Urothelium cell line (cell line): ENCODE results near the gene SLC4A2.

Source experiments
- DNase-seq: peaks from one replicate; pipeline ENCODE4 v3.0.0; 2011; ENCODE audit warnings: low spot score, mixed read lengths
- FAIRE-seq: peaks from 2 replicates; lab custom pipeline; 2011; peaks lifted over from hg19 to GRCh38; lab: Jason Lieb, UNC

Gene SLC4A2

DNA sequence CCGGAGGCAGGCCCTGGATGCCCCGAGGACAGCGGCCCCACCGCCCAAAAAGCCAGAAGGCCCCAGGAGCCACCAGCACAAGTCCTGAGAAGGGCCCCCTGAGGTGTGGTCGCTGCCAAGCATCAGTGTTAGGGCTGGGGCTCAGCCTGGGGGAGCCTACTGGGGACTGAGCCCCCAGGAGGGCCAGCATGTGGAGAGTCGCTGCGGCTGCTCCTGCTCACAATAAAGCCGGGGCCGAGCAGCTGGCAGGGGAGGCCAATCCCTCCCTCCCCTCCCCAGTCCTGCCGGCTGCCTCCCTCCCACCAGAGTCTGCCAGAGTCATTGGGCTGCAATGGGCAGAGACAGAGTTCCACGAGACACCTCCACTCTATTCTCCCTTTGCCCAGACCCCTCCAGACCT is 14.1 kb upstream of the SLC4A2 start:
- DNase-seq (no peak), FAIRE-seq (no peak)

DNA sequence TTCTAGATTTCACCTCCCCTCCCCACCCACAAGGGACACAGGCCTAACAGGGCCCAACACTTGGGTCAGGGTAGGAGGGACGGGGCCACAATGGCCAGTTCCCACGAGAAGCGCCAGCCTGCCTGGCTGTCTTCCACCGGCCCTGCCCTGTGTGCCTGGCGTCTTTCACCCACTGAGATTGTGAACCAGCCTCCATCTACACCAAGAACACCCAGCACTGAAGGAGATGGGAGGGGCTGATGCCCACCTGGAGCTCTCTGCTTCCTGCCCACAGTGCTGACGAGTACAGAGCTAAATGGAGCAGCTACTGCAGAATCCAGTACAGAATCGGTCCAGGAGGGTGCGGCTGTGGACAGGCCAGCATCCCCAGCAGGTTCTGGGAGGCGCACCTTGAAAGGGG is 13.4 kb upstream of the SLC4A2 start:
- DNase-seq (no peak), FAIRE-seq (no peak)

DNA sequence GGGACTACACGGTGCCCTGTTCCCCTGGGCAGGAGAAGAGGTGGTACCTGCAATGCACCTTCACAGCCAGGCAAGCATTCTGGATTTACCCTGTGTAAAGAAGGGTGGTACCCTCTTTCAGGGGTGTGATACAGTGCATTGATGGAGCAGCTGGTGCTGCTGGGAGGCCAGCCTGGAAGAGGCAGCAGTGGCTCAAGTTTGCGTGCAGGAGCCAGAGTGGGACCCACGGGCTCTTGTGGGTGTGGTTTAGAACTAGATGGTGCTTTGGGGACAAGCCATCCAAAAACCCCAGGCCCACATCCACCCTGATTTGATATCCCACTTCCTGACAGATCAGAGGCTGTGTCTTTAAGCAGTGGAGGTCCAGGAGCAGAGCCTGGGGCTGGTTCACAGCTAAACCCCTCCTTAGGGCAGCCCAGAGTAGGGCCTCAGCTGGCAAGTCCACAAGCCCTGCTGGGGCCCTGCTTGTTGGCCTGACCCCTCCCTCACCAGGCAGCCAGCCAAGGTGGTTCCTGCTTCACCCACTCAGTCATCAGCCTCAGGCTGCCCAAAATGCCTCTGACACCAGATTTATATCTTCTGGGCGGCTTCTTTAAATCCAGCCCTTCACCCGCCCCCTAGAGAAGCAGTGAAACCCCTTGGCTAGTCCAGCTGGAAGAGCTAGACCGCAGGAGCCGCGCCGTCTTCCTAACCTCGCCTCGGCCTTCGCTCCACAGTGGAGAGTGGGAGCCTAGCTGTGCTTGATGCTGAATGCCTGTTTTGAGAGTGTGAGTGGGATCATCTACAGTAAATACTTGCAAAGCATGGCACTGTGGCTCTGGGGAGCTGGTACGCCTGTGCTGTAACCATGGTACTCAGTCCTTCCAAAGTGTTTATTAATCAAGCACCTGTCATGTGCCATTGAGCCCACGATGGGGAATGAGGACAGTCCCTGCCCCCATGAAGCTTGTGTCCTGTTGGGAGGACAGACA is 12.5 kb upstream of the SLC4A2 start:
- no peak for FAIRE-seq
- DNase-seq: no peak

DNA sequence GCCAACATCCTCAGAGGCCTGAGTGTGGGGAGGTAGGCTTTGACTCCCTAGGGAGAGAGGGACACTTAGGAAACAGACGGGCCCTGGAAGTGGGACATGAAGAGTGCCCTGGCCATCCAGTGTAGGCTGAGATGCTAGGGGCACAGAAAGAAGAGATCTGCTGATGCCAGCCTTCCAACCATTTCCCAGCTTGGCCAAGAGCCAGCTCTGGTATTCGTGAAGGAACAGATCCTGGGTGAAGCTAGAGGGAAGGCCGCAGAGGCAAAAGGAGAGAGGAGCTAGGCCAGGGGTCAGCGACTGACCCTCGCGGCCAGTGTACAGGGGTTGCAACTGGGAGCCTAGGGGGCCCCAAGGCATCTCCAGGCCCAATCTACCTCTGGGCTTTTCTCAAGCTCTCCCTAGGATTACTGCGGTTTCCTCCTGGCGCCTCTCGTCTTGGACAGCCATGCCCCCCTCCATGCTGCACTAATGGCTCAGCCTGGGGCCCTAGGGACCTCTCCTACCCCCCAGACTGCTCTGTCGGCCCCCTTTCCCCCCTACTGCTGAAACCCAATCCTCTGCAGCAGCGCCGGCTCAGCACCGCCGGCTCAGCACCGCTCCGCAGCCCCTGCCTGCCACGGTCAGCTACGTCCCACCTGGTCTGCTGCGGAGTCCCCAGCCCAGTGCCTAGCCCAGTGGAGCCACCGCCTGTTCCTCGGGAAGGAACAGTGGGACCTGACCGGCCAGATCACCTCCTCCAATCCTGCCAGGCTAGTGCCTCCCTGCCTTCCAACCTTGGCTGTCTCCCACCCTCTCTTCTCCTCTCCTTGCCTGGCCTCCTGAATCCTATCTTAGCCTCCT is 11.2 kb upstream of the SLC4A2 start, which contains the start of gene ASIC3:
ASIC3 (plus strand) TSS at position 556 of the 840 bp plus-strand sequence. CDS start 355 bp downstream, outside the sequence.
- DNase-seq: no peak

DNA sequence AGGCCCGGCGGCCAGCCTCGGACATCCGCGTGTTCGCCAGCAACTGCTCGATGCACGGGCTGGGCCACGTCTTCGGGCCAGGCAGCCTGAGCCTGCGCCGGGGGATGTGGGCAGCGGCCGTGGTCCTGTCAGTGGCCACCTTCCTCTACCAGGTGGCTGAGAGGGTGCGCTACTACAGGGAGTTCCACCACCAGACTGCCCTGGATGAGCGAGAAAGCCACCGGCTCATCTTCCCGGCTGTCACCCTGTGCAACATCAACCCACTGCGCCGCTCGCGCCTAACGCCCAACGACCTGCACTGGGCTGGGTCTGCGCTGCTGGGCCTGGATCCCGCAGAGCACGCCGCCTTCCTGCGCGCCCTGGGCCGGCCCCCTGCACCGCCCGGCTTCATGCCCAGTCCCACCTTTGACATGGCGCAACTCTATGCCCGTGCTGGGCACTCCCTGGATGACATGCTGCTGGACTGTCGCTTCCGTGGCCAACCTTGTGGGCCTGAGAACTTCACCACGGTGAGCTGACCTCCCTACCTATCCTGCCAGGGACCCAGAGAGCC is 10.4 kb upstream of the SLC4A2 start:
- no peak for FAIRE-seq

More for the DNA sequence above, 11.2 kb upstream of the SLC4A2 start, which contains the start of gene ASIC3:
- FAIRE-seq: no peak

DNA sequence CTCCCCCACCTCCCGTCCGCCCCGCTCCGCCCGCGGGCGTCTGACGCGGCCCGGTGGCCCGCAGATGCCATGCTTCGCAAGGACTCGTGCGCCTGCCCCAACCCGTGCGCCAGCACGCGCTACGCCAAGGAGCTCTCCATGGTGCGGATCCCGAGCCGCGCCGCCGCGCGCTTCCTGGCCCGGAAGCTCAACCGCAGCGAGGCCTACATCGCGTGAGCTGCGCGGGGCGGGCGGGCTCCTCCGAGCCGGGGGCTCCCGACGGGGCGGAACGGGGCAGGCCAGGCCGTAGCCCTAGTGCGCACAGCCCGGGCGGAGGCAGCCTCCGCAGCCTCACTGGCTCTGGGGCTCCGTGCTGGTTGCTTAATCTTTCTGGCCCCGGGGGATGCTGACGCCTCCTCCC is 8.3 kb upstream of the SLC4A2 start:
- FAIRE-seq (no peak), DNase-seq (no peak)

More for the DNA sequence above, 10.4 kb upstream of the SLC4A2 start:
- DNase-seq: no peak

DNA sequence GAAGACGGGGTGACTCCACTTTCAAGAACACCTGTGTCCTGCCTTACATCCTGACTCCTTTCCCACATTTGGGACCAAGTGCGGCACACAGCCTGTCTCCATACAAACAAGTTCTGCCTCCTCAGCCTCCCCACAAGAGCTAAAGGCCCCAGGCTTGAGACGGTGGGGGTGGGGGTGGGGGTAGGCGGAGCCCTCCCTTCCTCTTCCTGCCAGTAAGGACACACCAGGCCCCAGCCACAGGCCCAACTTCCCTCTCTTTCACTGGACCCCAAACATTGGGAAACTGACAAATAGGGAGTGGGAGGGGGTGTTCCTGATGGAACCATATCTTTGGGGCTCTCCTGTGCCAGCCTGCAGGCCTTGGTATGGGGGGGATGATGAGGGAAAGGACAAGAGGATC is 6.3 kb upstream of the SLC4A2 start:
- DNase-seq: no peak
- FAIRE-seq: no peak

DNA sequence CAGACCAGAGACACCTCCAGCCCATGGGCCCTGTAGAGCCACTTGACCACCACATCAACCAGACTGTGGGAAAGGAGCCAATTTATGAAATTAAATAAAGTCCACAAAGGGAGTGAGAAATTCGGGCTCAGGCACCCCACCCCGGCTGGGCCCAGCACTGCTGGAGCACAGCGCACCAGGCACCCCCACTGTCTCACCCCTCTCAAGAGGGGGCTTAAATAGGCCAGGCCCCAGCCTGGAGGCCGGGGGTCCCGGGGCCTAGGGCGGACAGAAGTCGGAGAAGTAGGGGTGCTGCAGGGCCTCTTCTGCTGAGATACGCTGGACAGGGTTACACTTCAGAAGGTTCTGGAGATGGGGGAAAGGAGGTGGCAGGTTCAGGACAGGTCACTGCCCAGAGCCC is 5.6 kb upstream of the SLC4A2 start:
- FAIRE-seq: no peak
- no peak for DNase-seq

DNA sequence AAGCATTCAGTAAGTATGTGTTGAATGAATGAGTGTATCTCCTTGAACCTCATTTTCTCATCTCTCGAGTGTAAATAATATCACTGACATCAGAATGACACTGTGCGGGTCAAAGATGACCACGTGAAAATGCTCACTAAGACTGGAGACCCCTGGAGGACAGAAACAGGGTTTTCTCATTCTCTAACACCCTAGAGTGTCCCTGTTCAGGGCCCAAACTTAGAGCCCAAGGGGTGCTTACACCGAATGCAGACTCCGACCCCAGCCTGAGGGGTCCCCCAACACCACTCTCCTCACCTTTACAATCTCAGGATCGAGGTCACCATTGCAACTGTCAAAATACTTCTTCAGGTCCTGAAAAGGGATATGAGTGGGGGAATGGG is 3.1 kb upstream of the SLC4A2 start:
- DNase-seq (no peak), FAIRE-seq (no peak)

DNA sequence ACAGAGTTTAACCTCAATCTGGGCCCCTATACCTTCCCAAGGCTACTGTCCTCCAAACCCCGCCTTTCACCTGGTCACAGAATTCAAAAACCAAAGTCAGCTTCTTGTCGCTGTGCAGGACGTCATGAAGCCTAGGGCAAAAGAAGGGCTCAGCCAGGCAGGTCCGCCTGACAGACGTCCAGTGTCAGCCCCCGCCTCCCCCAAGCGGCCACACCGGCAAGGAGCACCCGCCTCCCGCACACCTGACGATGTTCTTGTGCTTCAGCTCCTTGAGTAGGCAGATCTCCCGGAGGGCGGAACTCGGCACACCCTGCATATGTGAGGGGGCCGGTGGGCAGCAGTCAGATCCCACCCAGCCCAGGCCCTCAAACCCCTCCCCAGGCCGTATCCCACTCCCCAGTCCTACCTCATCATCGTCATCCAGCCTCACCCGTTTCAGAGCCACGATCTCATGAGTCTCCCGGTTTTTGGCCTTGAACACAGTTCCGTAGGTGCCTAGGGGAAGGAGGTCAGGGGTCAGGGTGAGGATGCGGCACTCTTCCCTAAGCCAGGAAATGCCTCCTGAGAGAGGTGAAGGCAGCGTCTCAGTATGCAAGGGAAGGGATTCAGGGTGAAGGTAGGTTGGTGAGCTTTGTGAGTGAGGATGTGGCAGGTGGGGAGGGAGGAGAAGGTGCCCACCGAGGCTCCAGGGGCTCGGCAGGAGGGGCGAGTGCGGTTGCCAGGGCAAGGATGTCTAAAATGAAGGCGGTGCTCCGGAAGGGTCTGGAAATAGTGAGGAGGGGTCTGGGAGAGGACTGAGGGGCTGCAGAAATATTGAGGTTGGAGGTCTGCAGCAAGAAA is 2.5 kb upstream of the SLC4A2 start:
- no peak for FAIRE-seq
- DNase-seq: no peak

DNA sequence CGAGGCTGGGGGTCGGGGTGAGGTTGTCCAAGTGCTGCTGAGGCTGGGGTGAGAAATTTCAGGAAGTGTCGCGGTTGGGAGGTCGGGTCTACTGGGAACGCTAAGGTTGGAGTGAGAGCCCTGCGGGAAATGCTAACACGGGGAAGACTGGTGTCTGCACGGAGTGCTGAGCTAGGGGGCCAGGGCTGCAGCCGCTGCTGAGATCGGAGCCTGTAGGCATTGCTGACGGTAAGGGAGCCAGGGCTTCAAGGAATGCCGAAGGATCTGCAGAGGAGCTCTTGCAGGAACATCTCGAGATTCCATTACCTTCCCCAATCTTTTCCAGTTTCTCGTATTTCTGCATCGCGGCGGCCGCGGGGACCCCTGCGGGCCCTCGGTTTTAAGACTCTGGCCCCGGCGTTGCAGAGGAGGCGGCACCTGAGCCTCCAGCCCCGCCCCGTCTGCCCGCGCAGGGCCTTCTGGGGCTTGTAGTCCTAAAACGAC is 1.8 kb upstream of the SLC4A2 start, which contains the start of gene CDK5:
CDK5 (minus strand) TSS at position 392 of the 483 bp plus-strand sequence; CDS start at position 343, 49 bp downstream.
- FAIRE-seq: no peak
- no peak for DNase-seq

DNA sequence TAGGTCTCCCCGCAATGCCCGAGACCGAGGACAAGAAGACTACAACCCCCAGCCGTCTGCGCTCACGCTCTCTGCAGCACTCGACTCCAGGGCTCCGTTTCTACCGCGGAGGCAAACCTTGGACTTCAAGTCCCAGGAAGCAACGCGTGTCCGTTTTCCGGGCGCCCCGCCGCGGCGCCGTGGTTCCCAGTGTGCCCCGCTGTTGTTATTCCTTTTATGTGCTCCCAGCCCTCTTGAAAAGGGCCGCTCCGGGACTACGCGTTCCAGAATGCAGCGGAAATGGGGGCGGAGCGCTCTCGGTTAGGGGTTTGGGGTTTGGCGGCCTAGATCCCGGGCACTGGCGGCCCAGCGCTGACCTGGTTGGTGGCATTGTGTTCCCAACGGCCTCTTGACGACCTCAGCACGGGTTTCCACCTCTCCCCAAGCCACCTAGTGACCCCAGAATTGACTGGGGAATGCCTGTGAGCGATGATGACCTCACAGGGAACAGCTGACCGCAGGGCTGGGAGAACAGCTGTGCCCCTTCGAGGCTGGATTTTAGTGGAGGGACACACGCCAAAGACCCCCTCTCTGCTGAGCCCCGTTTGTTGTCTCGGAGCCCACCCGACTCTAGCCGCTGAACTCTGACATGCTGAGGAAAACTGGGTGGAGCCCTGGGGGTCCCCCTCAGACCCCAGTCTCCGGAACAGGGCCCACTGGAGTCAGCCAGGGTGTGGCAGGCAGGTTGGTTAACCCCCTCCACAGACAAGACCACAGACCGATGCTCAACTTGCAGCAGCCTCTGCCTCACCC is 1.2 kb upstream of the SLC4A2 start:
- FAIRE-seq: no peak

DNA sequence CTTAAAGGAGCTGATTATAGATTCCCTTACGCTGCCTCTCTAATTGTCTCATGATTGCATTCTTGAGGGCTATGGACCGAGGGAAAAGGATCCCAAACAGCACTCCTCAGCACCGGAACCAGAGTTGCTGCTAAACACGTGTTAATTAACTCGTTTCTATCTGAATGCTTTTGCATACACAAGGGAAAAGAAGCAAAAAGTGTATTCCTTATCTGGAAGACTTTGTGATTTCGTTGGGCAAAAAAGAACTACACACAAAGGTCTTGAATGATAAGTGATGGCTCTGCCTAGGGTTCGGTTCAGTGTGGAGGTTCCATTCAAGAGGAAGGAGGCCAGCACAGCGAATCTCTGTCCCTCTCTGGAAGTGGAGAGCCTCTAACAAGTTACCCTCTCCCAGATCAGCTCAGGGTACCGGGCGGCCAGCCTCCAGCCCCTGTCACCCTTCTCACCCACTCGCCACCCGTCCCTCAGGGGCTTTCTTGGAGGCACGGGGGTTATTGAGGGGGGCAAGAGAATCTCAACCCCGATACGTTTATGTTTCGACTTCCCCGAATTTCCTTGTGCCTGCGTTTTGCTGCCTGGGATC is 515 bp upstream of the SLC4A2 start:
- FAIRE-seq (no peak), DNase-seq (no peak)

More for the DNA sequence above, 1.2 kb upstream of the SLC4A2 start:
- peak; percentile 78 for DNase-seq

DNA sequence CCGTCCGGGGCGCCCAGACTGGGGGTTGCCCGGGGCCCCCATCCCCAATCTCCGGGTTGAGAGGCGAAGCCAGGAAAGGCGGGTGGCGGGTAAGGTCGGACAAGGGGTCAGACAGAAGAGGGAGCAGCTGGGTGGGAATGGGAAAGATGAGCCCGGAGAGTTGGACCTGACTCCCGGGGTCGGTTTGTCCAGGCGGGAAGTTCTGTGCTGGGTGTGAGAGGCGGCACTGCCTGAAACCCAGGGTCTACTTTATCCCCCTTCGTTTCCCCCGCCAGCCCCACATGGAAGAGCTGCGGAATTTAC is 675 bp downstream of the SLC4A2 start:
- DNase-seq (no peak), FAIRE-seq (no peak)

DNA sequence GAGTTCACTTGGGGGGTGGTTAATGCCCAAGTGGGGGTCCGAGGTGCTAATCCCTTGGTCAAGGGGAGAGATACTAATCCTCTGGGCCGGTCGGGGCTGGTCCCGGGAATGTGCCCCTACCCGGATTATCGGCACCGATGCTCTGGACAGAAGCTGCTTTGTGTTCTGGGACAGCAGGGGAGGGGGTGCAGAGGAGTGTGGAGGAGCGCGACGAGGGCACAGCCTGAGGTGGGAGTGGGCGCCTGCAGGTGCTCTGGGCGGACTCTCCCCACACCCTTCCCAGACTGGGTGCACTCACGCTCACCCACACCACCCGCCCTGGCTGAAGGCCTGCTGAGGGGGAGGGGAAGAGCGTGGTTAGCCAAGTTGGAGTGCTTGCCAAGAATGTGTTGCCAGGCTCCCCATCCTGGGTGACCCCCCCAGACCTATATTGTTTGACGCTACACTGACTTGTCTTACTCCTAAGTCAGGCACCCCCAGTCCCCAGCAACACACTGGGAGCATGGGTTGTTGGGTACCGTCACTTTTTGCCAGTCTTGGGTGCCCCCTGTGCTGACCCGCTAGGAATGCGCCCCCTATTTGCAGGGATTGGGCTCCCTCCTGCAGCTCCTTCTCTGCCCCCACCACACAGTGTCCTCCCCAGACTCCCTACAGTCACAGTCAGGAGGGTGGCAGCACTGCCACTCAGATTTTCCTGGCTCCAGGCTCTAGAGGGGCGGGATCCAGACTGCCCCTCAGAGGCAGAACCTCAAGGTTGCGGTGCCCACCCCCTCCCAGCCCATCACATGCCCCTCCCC is 1.2 kb downstream of the SLC4A2 start:
- DNase-seq (no peak), FAIRE-seq (no peak)

DNA sequence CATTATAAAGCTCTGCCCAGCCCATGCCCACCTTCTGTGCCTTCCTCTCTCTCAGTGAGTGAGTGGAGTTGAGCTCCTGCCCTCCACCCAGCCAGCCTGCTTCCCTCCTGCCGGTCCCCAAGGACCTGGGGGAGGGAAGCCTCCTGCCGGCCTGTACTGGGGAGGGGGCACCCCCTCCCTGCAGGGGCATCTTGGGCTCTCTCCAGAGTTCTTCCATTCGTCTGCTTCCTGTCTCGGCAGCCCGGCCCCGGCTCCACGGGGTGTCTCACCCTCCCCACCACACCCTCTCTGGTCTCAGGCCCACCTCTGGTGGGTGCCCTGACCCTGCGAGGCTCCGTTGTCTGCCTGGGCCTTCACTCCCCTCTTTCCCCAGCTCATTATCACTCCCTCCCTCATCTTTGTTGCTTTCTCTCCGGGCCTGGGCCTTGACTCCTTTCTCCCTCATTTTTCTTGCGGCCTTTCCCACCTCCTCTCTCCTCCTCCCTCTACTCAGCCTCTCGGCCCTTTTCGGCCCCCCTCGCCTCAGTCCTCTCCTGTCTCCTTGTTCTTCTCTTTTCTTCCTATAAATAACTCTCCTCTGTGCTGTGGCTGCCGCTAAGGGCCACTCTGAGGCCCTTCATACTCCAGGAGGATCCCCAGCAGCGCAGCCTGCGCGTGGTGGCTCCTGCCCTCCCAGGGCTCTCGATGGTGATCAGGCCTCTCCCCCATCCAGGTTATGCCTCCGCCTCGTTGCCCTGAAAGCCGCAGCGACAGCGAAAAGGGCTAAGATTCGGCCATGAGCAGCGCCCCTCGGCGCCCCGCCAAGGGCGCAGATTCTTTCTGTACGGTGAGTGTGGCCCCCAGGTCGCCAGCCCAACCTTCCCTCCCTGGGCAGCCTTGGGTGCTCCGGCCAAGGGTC is 2.1 kb downstream of the SLC4A2 start:
- FAIRE-seq: no peak
- no peak for DNase-seq

DNA sequence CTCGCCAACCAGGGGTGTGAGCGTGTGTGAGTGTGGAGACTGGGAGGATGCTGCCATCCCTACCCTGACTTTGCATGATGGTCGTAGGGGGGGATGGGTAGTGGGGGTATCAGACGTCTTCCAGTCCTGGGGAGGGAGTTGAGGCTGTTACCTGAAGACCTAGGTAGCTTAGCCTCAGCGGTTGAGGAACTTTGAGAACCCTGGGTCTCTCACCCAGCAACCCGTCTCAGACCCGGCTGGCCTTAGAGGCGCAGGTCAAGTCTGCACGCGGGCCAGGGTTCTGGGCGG is 2.7 kb downstream of the SLC4A2 start:
- no peak for DNase-seq
- FAIRE-seq: no peak
